ENCODE data around the gene DCXR. TPM values are rescaled to one million over a fixed set of nuclear protein-coding genes. Genes with fewer than 3 reads are reported as not detected.

Gene DCXR
- total RNA-seq, 1 donor from 2014 or later, result 138 TPM

- Mint-ChIP-seq H3K9me3 (no peaks in the 10 kb centered on the region), H3K36me3 (ENCODE audit: low read depth) (peaks cover 7% of the 10 kb centered on the region), H3K4me1 (ENCODE audit: low read depth) (no peaks in the 10 kb centered on the region), H3K27me3 (ENCODE audit: low read depth) (no peaks in the 10 kb centered on the region), H3K27ac (no peak overlapping the region), H3K4me3 (ENCODE audit: low read depth) (peak overlapping the region; percentile 66)
- intact Hi-C loops (cut with micrococcal nuclease), result no loop called here
- no peak for DNase-seq (ENCODE audit: low spot score)
These were observed 26.2 kb upstream of the DCXR start for GRCh38 chr17:82063424-82064415.

GRCh38 chr17:82062984-82063368 is 25.5 kb upstream of the DCXR start:
- Mint-ChIP-seq H3K4me1 (ENCODE audit: low read depth) (no peaks in the 10 kb centered on the region), H3K27me3 (ENCODE audit: low read depth) (no peaks in the 10 kb centered on the region), H3K36me3 (ENCODE audit: low read depth) (peaks cover 7% of the 10 kb centered on the region), H3K4me3 (ENCODE audit: low read depth) (no peak overlapping the region), H3K27ac (no peak overlapping the region), H3K9me3 (no peaks in the 10 kb centered on the region)
- intact Hi-C loops (cut with micrococcal nuclease), result no loop called here
- no peak for DNase-seq (ENCODE audit: low spot score)

GRCh38 chr17:82062076-82062983 is 24.8 kb upstream of the DCXR start:
- Mint-ChIP-seq H3K27ac (no peak overlapping the region), H3K9me3 (no peaks in the 10 kb centered on the region), H3K4me1 (ENCODE audit: low read depth) (no peaks in the 10 kb centered on the region), H3K27me3 (ENCODE audit: low read depth) (no peaks in the 10 kb centered on the region), H3K4me3 (ENCODE audit: low read depth) (no peak overlapping the region), H3K36me3 (ENCODE audit: low read depth) (peaks cover 12% of the 10 kb centered on the region)
- no peak for DNase-seq (ENCODE audit: low spot score)
- intact Hi-C loops (cut with micrococcal nuclease), result no loop called here

- Mint-ChIP-seq H3K4me3 (ENCODE audit: low read depth) (no peak overlapping the region), H3K9me3 (no peaks in the 10 kb centered on the region), H3K36me3 (ENCODE audit: low read depth) (peaks cover 12% of the 10 kb centered on the region), H3K27ac (no peak overlapping the region), H3K27me3 (ENCODE audit: low read depth) (no peaks in the 10 kb centered on the region), H3K4me1 (ENCODE audit: low read depth) (no peaks in the 10 kb centered on the region)
- intact Hi-C loops (cut with micrococcal nuclease), result no loop called here
- DNase-seq (ENCODE audit: low spot score), result no peak
These were observed 23.8 kb upstream of the DCXR start for GRCh38 chr17:82061047-82061925.

GRCh38 chr17:82060614-82061013 is 23.1 kb upstream of the DCXR start:
- no peaks in the 10 kb centered on the region for H3K27me3 Mint-ChIP-seq (ENCODE audit: low read depth)
- intact Hi-C loops (cut with micrococcal nuclease), result no loop called here
- H3K9me3 Mint-ChIP-seq, result no peaks in the 10 kb centered on the region
- DNase-seq (ENCODE audit: low spot score), result no peak
- H3K4me3 Mint-ChIP-seq (ENCODE audit: low read depth), result no peak overlapping the region
- H3K36me3 Mint-ChIP-seq (ENCODE audit: low read depth), result peaks cover 12% of the 10 kb centered on the region
- no peaks in the 10 kb centered on the region for H3K4me1 Mint-ChIP-seq (ENCODE audit: low read depth)
- H3K27ac Mint-ChIP-seq, result no peak overlapping the region

GRCh38 chr17:82060001-82060380 is 22.5 kb upstream of the DCXR start:
- Mint-ChIP-seq H3K4me3 (ENCODE audit: low read depth) (no peak overlapping the region), H3K4me1 (ENCODE audit: low read depth) (no peaks in the 10 kb centered on the region), H3K27me3 (ENCODE audit: low read depth) (no peaks in the 10 kb centered on the region), H3K27ac (no peak overlapping the region), H3K36me3 (ENCODE audit: low read depth) (peaks cover 14% of the 10 kb centered on the region), H3K9me3 (no peaks in the 10 kb centered on the region)
- intact Hi-C loops (cut with micrococcal nuclease), result no loop called here
- DNase-seq (ENCODE audit: low spot score), result no peak

GRCh38 chr17:82059272-82060000 is 21.9 kb upstream of the DCXR start:
- no peaks in the 10 kb centered on the region for H3K9me3 Mint-ChIP-seq
- intact Hi-C loops (cut with micrococcal nuclease), result no loop called here
- H3K36me3 Mint-ChIP-seq (ENCODE audit: low read depth), result peaks cover 16% of the 10 kb centered on the region
- DNase-seq (ENCODE audit: low spot score), result no peak
- no peak overlapping the region for H3K4me3 Mint-ChIP-seq (ENCODE audit: low read depth)
- no peak overlapping the region for H3K27ac Mint-ChIP-seq
- H3K27me3 Mint-ChIP-seq (ENCODE audit: low read depth), result no peaks in the 10 kb centered on the region
- H3K4me1 Mint-ChIP-seq (ENCODE audit: low read depth), result no peaks in the 10 kb centered on the region

- Mint-ChIP-seq H3K27ac (no peak overlapping the region), H3K36me3 (ENCODE audit: low read depth) (peaks cover 16% of the 10 kb centered on the region), H3K4me1 (ENCODE audit: low read depth) (no peaks in the 10 kb centered on the region), H3K9me3 (no peaks in the 10 kb centered on the region), H3K27me3 (ENCODE audit: low read depth) (no peaks in the 10 kb centered on the region), H3K4me3 (ENCODE audit: low read depth) (no peak overlapping the region)
- intact Hi-C loops (cut with micrococcal nuclease), result no loop called here
- no peak for DNase-seq (ENCODE audit: low spot score)
These were observed 21.4 kb upstream of the DCXR start for GRCh38 chr17:82058855-82059249.

GRCh38 chr17:82058230-82058854 is 20.8 kb upstream of the DCXR start:
- H3K27me3 Mint-ChIP-seq (ENCODE audit: low read depth), result no peaks in the 10 kb centered on the region
- no peak overlapping the region for H3K27ac Mint-ChIP-seq
- peaks cover 16% of the 10 kb centered on the region for H3K36me3 Mint-ChIP-seq (ENCODE audit: low read depth)
- DNase-seq (ENCODE audit: low spot score), result no peak
- intact Hi-C loops (cut with micrococcal nuclease), result no loop called here
- no peaks in the 10 kb centered on the region for H3K9me3 Mint-ChIP-seq
- no peak overlapping the region for H3K4me3 Mint-ChIP-seq (ENCODE audit: low read depth)
- no peaks in the 10 kb centered on the region for H3K4me1 Mint-ChIP-seq (ENCODE audit: low read depth)

- Mint-ChIP-seq H3K27me3 (ENCODE audit: low read depth) (no peaks in the 10 kb centered on the region), H3K4me3 (ENCODE audit: low read depth) (no peak overlapping the region), H3K36me3 (ENCODE audit: low read depth) (peaks cover 16% of the 10 kb centered on the region), H3K9me3 (no peaks in the 10 kb centered on the region), H3K27ac (no peak overlapping the region), H3K4me1 (ENCODE audit: low read depth) (no peaks in the 10 kb centered on the region)
- intact Hi-C loops (cut with micrococcal nuclease), result no loop called here
- DNase-seq (ENCODE audit: low spot score), result no peak
These were observed 19.5 kb upstream of the DCXR start for GRCh38 chr17:82056729-82057621.

Measured in activated T-helper 2 cell treated with anti-CD3 and anti-CD28 coated beads, Interferon-gamma antibody, Interleukin-2, Interleukin-4, amounts not matched to agents 10 μg/mL and 5 μg/mL and 100 μg/mL, durations not matched to agents 14 hours and 24 hours and 36 hours (primary cell).